Sigmoid colon (tissue), 4 donors: ENCODE results near the gene ABI2.

Experiments used
- EP300 ChIP-seq, 4 donors: sonication (generic); formaldehyde crosslinking; IDR thresholded peaks; one replicate each; pipeline ENCODE4 v1.6.1; 2017; ENCODE audit warnings: antibody characterized with exemption in 4 of 4
- POLR2A ChIP-seq, 2 donors: fragments of 450-650 bp; IDR thresholded peaks; one replicate each; pipeline ENCODE4 v1.6.1; 2016; ENCODE audit warnings: antibody characterized with exemption in 2 of 2, mild to moderate bottlenecking in 2 of 2, moderate library complexity in 2 of 2
- POLR2AphosphoS5 ChIP-seq, 4 donors: sonication (generic); formaldehyde crosslinking; IDR thresholded peaks; one replicate each; pipeline ENCODE4 v1.6.1; 2017; ENCODE audit warnings: antibody characterized with exemption in 4 of 4
- TF ChIP-seq, protein P1 (sequence below), 4 experiments: fragments of 450-650 bp in 3 of 4; fragments of 200-600 bp in 1 of 4; IDR thresholded peaks; one replicate each; pipeline ENCODE4 v1.5.1; 2016 to 2019; ENCODE audit warnings: antibody characterized with exemption in 4 of 4, mild to moderate bottlenecking in 3 of 4, moderate library complexity in 2 of 4

- TF ChIP-seq POLR2AphosphoS5 (IDR thresholded peaks at IDR 0.05) = peak in 2 of 4 donors; percentile 82 to 85
- peak; percentile 15 to 16 for TF ChIP-seq POLR2A (IDR thresholded peaks at IDR 0.05)
- no peak for TF ChIP-seq EP300 (IDR thresholded peaks at IDR 0.05)
- TF ChIP-seq, protein P1, sequence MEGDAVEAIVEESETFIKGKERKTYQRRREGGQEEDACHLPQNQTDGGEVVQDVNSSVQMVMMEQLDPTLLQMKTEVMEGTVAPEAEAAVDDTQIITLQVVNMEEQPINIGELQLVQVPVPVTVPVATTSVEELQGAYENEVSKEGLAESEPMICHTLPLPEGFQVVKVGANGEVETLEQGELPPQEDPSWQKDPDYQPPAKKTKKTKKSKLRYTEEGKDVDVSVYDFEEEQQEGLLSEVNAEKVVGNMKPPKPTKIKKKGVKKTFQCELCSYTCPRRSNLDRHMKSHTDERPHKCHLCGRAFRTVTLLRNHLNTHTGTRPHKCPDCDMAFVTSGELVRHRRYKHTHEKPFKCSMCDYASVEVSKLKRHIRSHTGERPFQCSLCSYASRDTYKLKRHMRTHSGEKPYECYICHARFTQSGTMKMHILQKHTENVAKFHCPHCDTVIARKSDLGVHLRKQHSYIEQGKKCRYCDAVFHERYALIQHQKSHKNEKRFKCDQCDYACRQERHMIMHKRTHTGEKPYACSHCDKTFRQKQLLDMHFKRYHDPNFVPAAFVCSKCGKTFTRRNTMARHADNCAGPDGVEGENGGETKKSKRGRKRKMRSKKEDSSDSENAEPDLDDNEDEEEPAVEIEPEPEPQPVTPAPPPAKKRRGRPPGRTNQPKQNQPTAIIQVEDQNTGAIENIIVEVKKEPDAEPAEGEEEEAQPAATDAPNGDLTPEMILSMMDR (IDR thresholded peaks at IDR 0.05) = no peak
These were observed at the start of gene ABI2 for GRCh38 chr2:203327901-203328759.
